Measurements from ENCODE around the gene INSL6.
"Not testable (repeated sequence)": the region's sequence is repeated elsewhere in the genome, so short reads cannot be mapped to it uniquely, and the experiment has no call there.

Gene INSL6, protein sequence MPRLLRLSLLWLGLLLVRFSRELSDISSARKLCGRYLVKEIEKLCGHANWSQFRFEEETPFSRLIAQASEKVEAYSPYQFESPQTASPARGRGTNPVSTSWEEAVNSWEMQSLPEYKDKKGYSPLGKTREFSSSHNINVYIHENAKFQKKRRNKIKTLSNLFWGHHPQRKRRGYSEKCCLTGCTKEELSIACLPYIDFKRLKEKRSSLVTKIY

DNA sequence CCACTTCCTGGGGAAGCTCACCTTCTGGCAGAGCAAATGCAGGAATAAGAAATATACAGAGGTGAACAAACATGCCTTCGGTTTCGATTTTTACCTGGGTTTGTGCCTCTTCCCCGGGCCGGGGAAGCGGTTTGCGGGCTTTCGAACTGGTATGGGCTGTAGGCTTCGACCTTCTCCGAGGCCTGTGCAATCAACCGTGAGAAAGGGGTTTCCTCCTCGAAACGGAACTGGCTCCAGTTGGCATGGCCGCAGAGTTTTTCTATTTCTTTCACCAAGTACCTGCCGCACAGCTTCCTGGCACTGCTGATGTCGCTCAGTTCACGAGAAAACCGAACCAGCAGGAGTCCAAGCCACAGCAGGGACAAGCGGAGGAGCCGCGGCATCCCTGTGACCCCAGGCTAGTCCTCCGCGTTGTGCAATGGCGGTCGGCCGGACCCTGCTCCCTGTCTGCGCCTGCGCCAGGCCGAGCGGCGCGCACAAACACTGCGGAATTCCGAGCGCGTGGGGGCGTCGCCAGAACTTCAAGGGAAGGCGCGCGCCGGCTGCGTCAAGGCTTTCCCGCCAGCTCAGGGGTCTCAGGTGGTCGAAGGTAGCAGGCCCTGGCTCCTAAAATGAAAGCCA lies at the start of gene INSL6:
Gene INSL6, minus strand, starts transcription at position 420 of the 621 bp plus-strand sequence. Its CDS starts 37 bp downstream, at position 383.
- DNase-seq, result no peak

DNA sequence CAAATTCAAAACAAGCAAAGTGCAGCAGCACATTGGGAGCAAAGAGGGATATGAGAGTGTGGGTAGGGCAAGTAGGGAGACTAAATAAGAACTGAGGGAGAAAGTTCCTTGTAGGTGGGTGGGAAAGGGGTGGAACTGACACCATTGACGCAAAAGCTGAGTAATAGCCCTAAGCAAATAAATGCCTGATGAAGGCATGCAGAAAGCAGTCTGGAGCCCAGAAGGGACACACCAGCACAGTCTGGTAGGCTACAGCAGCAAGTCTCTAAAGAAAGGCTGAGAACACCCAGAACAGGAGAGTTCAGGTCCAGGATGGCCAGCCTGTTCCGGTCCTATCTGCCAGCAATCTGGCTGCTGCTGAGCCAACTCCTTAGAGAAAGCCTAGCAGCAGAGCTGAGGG lies 45.8 kb upstream of the INSL6 start, which contains the start of gene INSL4:
Gene INSL4, plus strand, starts transcription at position 208 of the 400 bp plus-strand sequence. Its CDS starts 105 bp downstream, at position 313.
- no peak for DNase-seq

DNA sequence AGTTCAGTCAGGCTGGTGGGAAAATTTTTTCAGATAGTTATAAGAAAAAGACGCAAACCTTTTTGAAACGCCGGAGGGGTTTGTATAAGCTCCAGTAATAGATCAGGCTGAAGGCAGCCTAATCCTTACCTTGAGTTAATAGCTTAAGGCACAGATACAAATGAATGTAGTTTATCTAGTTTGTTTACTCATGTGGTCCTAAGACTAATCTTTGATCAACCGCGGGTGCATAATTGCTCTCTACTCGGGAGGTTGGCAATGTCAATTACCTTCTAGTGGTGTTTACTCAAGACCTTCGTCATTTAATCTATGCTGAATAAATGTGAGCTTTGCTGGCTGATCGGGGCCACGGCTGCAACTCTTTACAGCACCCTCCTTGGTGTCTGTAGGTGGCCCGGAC lies 45.1 kb upstream of the INSL6 start:
- DNase-seq, result no peak

DNA sequence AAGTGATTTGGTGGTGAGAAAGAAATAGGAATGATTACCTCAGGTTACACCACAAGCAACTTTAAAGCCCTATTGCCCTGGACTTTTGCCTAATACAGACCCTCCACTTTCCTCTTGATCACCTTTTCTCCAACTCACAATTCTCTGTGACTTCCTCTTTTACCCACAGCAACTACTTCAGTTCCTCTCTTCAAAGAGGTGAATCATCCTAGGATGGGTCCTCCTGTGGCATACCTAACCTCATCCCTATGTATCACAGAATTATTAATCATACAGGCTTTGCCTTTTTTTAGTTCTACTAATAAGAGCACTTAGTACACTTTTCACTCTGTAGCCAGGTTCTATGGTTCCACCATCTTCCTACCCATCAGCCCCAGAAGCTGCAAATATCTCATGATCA lies 19.6 kb upstream of the INSL6 start:
- no peak for DNase-seq

DNA sequence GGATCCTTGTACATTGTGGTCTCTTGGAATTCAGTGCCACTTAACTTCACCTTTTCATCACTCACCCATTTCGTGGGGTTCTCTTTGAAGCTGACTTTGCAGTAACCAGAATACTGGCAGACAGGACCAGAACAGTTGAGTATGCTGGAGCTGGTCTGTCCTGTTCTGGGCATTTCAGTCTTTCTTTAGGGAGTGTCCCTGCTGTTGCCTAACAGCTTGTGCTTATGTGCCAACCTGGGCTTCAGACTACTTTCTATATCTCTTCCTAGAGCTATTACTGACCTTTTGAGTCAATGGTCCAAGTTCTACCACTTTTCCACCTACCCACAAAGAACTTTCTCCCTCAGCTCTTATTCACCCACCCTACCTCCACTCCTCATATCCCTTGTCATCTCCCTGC lies 10.0 kb upstream of the INSL6 start:
- no peak for DNase-seq

DNA sequence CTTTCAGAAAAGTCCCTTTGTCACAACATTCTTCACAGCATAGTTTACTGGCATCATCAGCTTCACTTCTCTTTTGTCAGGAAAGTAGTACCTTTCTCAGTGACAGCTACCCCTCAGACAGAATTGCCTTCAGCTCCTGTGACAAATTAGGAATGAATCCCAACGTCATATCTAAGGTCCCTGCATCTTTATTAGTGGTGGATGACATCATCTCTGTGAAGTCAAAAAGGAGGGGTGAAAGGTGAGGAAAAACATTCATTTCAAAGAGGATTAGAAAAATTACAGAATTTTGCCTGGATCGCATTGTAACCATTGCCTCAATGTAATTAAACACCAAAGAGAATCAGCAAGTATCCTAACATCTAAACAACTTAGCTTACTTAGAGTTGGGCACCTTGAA lies 7.9 kb upstream of the INSL6 start:
- DNase-seq, result no peak

DNA sequence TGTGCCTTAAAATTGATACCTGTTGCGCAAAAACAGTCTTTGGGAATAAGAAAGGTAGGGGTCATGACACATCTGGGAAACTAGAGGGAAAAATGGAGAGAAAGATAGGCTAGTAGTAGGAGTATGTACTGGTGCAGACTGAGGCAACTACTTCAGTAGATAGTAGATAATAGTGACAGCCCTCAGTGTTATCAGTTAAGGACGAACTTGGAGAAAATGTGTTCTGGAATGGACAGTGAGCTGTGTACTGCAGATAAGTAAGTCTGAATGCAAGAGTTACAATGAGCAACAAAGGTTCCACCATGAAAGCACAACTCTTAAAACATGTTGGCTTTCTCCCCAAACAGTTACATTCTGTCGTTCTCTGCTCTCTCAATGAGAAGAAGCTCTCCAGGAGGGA lies 6.5 kb upstream of the INSL6 start:
- no peak for DNase-seq

DNA sequence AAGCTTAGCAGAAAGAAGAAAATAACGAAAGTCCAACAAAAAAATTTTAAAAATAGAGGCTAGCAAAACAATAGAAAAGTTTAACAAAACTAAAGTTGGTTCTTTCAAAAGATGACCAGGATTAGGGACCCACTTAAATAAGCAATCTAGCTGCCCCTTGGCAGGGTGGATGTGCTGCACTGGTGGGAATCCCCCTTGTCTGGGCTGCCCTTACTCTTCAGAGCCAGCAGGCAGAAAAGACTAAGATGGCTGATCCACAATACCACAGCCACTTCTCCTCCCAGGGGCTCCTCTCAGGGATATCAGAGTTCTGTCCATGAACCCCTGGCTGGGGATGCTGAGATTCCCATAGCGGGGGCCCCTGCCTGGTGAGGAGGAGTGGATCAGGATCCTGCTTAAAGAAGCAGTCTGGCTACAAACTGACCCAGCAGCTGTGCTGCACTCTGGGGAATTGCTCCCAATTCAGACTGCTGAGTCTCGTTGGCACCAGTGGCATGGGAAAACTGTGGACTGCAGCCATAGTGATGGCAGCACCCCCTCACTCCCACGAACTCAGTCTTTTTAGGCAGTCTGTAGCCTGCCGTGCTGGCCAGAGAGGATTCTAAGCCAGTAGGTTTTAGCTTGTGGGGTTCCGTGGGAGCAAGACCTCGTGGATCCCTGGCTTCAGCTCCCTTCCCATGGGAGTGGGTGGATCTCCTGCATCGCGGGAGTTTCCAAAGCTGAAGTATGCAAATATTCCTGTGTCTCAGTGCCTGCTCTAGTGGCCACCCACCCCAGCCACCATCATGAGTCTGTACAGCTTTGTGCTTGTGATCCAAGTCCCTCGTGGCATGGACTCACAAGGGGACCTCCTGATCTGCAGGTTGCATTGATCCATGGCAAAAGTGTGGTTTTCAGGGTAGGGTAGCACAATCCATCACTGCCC lies 2.9 kb upstream of the INSL6 start:
- DNase-seq, result no peak

DNA sequence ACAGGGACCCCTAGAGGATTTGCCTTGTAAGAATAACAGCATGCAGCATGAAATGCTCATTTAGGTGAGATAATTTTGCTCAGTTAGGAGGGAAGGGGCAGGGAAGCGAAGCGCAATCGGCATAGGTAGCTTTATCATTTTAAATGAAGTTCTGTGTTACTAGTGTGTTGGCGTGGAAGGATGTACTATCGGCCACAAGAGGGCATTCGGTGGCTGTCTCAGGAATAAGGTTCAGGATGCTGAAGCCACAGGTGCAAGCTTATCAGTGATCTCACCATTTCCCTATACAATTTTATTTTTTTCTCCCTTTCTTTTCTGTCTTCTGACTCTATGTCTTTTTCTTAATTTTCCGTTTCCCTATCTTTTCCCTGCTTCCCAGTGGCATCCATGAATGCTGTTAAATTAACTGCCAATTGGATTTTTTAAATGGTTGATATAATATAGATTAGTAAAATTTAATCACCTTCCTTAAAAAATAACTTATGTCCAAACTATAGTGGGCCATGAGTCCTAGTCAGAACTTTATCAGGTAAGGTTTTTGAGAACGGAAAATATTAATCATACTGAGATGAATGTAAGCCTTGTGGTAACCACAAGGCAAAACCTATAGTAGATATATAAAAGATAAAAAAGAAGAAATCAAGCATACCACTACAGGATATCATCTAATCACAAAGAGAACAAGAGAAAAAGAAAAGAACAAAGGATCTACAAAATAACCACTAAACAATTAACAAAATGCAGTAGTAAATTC lies 1.2 kb upstream of the INSL6 start:
- DNase-seq, result no peak

DNA sequence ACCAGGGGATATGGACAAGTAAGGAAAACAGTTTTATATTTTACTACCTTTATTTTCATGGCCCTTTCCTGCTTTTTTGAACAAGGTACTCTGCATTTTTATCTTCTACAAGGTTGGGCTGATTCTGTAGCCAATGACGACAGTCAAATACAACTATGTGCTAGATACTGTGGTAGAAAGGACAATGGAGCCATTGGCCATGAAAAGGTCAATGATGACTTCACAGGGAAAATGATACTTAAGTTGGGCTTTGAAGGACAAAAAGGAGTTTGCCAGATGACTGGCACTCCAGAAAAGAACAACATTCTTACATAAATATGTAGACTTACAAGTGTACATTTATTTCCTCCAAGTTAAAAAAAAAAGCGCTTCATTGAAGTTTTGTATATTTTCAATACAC lies 663 bp downstream of the INSL6 start:
- DNase-seq, result no peak

DNA sequence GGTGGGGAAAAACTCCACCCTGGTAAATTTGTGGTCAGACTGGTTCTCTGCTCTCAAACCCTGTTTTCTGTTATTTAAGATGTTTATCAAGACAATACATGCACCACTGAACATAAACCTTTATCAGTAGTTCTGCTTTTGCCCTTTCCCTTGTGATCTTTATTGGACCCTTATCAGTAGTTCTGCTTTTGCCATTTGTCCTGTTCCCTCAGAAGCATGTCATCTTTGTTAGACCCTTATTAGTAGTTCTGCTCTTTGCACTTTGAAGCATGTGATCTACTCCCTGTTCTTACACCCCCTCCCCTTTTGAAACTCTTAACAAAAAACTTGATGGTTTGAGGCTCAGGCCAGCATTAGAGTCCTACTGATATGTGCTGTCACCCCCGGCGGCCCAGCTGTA lies 4.8 kb downstream of the INSL6 start:
- DNase-seq, result not testable (repeated sequence)

DNA sequence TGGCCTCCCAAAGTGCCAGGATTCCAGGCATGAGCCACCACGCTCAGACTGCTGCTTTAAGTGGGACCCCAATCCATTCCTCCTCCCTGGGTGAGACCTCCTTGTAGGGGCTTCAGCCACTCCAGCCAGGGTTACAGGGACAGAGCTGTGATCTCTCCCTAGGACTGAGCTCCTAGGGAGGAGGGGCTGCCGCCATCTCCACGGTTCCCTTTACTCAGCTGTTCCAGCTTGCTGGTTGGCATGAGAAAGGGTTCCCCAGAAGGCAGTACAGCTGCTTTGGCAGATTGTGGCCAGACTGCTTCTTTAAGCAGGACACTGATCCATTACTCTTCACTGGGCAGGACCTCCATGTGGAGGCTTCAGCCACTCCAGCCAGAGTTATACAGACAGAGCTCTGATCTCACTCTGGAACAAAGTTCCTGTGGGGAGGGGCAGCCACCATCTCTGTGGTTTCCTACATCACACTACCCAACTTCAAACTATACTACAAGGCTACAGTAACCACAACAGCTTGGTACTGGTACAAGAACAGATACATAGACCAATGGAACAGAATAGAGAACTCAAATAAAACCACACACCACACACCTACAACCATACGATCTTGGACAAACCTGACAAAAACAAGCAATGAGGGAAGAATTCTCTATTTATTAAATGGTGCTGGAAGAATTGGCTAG lies 7.2 kb downstream of the INSL6 start:
- no peak for DNase-seq

DNA sequence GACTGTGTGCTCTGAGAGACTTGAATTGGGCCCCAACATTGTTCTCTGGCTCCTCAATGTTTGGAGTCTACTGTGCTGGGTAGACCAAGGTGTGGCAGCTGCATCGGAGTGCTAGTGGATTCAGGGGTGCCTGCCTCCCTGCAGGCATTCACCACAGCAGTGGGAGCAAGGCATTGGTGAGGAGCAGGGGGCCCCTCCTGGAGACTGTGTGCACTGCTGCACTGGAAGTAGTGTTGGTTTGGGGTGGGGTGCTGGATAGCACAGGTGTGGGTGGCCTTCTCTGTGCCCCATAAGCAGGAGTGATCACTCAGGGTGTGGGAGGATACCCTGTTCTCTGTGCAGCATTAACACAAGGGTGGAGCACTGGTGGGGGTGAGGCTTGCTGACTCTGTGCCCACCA lies 39.2 kb downstream of the INSL6 start:
- DNase-seq, result no peak

DNA sequence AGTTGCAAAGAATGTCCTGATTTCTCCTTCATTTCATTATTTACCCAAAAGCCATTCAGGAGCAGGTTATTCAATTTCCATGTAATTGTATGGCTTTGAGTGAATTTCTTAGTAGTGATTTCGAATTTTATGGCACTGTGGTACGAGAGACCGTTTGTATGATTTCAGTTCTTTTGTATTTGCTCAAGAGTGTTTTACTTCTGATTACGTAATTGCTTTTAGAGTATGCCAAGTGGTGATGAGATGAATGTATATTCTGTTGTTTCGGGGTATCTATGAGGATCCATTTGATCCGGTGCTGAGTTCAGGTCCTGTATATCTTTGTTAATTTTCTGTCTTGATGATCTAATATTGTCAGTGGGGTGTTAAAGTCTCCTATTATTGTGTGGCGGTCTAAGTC lies 41.2 kb downstream of the INSL6 start:
- DNase-seq, result no peak

DNA sequence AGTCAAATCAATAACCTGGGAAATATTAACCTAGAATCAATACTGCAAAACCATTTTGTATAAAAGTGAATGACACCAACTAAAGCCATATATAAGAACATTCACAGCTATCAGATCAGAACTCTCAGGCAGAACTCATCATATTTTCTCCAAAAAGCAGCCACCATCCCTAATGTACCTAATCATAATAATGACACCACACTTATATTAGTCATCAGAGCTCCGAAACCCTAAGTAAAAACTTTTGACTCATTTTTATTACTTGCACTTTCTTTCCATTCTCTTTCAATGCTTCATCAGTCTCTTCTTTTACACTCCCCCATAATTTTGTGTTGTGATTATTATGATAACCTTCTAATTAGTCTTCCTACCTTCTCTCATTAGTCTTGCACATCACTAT lies 45.3 kb downstream of the INSL6 start:
- DNase-seq, result no peak

DNA sequence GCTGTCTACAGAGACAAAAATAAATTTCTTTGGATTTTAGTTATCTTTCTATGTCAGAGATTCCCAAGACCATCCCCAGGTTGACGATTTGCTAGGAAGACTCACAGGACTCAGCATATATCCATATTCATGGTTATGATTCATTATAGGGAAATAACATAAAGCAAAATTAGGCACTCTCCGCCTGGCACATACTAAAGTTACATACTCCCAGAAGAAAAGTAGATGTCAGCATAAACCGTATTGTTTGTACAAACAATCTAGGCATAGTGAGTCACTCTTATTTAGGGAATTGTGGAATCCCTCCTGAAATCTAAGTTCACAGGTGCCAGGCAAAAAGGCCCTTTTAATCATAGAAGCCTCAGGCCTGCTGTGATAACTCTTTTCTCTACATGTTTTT lies 62.9 kb downstream of the INSL6 start:
- no peak for DNase-seq

DNA sequence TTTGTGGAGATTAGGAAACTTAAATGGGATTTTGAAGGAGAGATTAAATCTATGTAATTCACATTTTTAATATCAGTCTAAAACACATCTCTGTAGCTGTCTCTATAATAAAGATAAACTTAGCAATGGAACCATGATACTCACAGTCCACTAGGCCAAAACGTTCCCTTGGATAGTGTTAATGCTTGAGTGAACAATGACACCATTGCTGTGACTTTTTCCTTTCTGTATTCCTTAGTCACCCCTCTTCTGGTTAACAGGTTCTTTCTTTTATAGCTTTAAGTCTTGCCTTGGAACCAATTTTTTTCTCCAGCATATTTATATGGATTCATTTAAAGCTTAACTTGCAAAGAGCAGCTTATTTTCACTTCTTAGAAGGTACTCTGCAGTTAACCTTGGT lies 63.3 kb downstream of the INSL6 start:
- no peak for DNase-seq

DNA sequence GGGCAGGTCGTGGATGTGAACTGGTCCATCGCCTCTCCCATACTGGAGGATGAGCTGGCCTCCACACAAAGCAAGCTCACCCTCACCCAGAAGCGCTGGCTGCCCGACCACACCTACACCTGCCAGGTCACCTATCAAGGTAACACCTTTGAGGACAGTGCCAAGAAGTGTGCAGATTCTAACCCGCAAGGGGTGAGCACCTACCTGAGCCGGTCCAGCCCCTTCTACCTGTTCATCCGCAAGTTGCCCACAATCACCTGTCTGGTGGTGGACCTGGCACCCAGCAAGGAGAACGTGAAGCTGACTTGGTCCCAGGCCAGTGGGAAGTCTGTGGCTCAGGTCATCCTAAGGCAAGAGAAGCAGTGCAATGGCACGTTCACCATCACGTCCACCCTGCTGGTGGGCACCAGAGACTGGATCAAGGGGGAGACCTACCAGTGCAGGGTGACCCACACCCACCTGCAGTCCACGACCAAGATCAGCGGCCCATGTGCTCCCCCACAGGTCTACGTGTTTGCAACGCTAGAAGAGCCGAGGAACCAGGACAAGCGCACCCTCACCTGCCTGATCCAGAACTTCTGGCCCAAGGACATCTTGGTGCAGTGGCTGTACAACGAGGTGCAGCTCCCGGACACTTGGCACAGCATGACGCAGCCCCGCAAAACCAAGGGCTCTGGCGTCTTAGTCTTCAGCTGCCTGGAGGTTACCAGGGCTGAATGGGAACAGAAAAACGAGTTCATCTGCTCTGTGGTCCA lies 71.3 kb downstream of the INSL6 start:
- no peak for DNase-seq
